SU-DHL-6 (cell line): ENCODE results near the gene ARHGEF38.

Experiments used
- H2AFZ ChIP-seq: fragments of 200-600 bp; sonication (generic); 2 replicates; pipeline ENCODE4 v1.6.1; 2014; ENCODE audit warnings: low read depth, mild to moderate bottlenecking, moderate library complexity, mixed read lengths, antibody characterized with exemption, low read length; ENCODE audit not compliant: severe bottlenecking
- H3F3A ChIP-seq: fragments of 200-600 bp; shearing (Covaris generic); 2 replicates; pipeline ENCODE4 v1.6.0; 2016; ENCODE audit warnings: antibody characterized with exemption, mild to moderate bottlenecking; ENCODE audit not compliant: insufficient read depth
- H3K27ac ChIP-seq: fragments of 200-600 bp; sonication (generic); 2 replicates; pipeline ENCODE4 v1.5.1; 2016; ENCODE audit warnings: low read depth, mild to moderate bottlenecking, low read length, moderate library complexity, mixed read lengths
- H3K27me3 ChIP-seq: fragments of 200-600 bp; sonication (generic), shearing (Covaris generic); 2 replicates; pipeline ENCODE4 v1.6.0; 2014; ENCODE audit warnings: mild to moderate bottlenecking, low read length
- H3K36me3 ChIP-seq: fragments of 200-600 bp; sonication (generic); 2 replicates; pipeline ENCODE4 v1.6.1; 2014; ENCODE audit warnings: mild to moderate bottlenecking, low read length, mixed read lengths
- H3K4me2 ChIP-seq: fragments of 300-600, 200-600 bp; shearing (Covaris generic), sonication (generic); 2 replicates; pipeline ENCODE4 v1.6.0; 2014; ENCODE audit warnings: low read length, low read depth, mild to moderate bottlenecking; ENCODE audit not compliant: poor library complexity, severe bottlenecking
- H3K4me3 ChIP-seq: fragments of 200-600 bp; sonication (generic); 2 replicates; pipeline ENCODE4 v1.5.1; 2014; ENCODE audit warnings: antibody characterized with exemption, low read length, mild to moderate bottlenecking, mixed read lengths; ENCODE audit not compliant: insufficient read depth, poor library complexity, severe bottlenecking
- H3K79me2 ChIP-seq: fragments of 200-600 bp; sonication (generic); 2 replicates; pipeline ENCODE4 v1.6.1; 2014; ENCODE audit warnings: mild to moderate bottlenecking, low read length, moderate library complexity; ENCODE audit not compliant: insufficient read depth
- H3K9ac ChIP-seq: fragments of 200-600 bp; sonication (generic); 2 replicates; pipeline ENCODE4 v1.7.0; 2014; ENCODE audit warnings: mild to moderate bottlenecking, low read length
- H3K9me2 ChIP-seq: fragments of 200-600 bp; sonication (generic); replicated peaks from 2 replicates; pipeline ENCODE4 v1.6.1; 2014; ENCODE audit warnings: low read length; ENCODE audit not compliant: insufficient read depth
- H3K9me3 ChIP-seq: fragments of 200-600 bp; sonication (generic); 2 replicates; pipeline ENCODE4 v1.6.1; 2014; ENCODE audit warnings: low read length, mixed read lengths; ENCODE audit not compliant: insufficient read depth
- H4K20me1 ChIP-seq: fragments of 200-600 bp; sonication (generic); 2 replicates; pipeline ENCODE4 v1.6.1; 2014; ENCODE audit warnings: low read depth, mild to moderate bottlenecking, antibody characterized with exemption, low read length, moderate library complexity, mixed read lengths
- CTCF ChIP-seq: fragments of 200-600 bp; sonication (generic); IDR thresholded peaks from one replicate; pipeline ENCODE4 v1.5.1; 2017; ENCODE audit warnings: antibody characterized with exemption, mild to moderate bottlenecking, low read length, moderate library complexity; ENCODE audit not compliant: insufficient read depth, poor library complexity, severe bottlenecking
- EZH2phosphoT487 ChIP-seq: fragments of 200-600 bp; sonication (generic), shearing (Covaris generic); conservative IDR thresholded peaks from 2 replicates; pipeline ENCODE4 v1.6.1; 2018; ENCODE audit warnings: mild to moderate bottlenecking, antibody characterized with exemption, low read length, moderate library complexity, mixed read lengths

ARHGEF38 gene

GRCh38 chr4:105546086-105546485 is 6.3 kb upstream of the ARHGEF38 start:
- H3K79me2 ChIP-seq: no peaks in the 10 kb centered on the region
- TF ChIP-seq CTCF: no peak
- TF ChIP-seq EZH2phosphoT487: no peak
- H3K36me3 ChIP-seq: no peaks in the 10 kb centered on the region
- H2AFZ ChIP-seq: no peak overlapping the region
- H3K9ac ChIP-seq: no peak overlapping the region
- no peaks in the 10 kb centered on the region for H3K27me3 ChIP-seq
- H3K4me3 ChIP-seq: no peak overlapping the region
- H3K4me2 ChIP-seq: no peak overlapping the region
- H3K9me3 ChIP-seq: no peaks in the 10 kb centered on the region
- H3K9me2 ChIP-seq: no peaks in the 10 kb centered on the region
- H4K20me1 ChIP-seq: no peaks in the 10 kb centered on the region
- no peaks in the 10 kb centered on the region for H3F3A ChIP-seq
- no peak overlapping the region for H3K27ac ChIP-seq

GRCh38 chr4:105547769-105548168 is 4.7 kb upstream of the ARHGEF38 start:
- no peak for TF ChIP-seq CTCF
- no peak for TF ChIP-seq EZH2phosphoT487
- Histone ChIP-seq H3K9me3 (no peaks in the 10 kb centered on the region), H3K9ac (no peak overlapping the region), H3K27me3 (no peaks in the 10 kb centered on the region), H3K4me3 (no peak overlapping the region), H3K4me2 (no peak overlapping the region), H3K27ac (no peak overlapping the region), H2AFZ (no peak overlapping the region), H4K20me1 (no peaks in the 10 kb centered on the region), H3F3A (no peaks in the 10 kb centered on the region), H3K79me2 (no peaks in the 10 kb centered on the region), H3K9me2 (no peaks in the 10 kb centered on the region), H3K36me3 (no peaks in the 10 kb centered on the region)

GRCh38 chr4:105548483-105548882 is 3.9 kb upstream of the ARHGEF38 start:
- H3K27ac ChIP-seq: no peak overlapping the region
- H3K9me2 ChIP-seq: no peaks in the 10 kb centered on the region
- H3K9ac ChIP-seq: no peak overlapping the region
- TF ChIP-seq EZH2phosphoT487 (no peak), CTCF (no peak)
- H3K4me3 ChIP-seq: no peak overlapping the region
- H3K79me2 ChIP-seq: no peaks in the 10 kb centered on the region
- no peak overlapping the region for H2AFZ ChIP-seq
- H3K36me3 ChIP-seq: no peaks in the 10 kb centered on the region
- no peaks in the 10 kb centered on the region for H3K27me3 ChIP-seq
- no peak overlapping the region for H3K4me2 ChIP-seq
- H3F3A ChIP-seq: no peaks in the 10 kb centered on the region
- H3K9me3 ChIP-seq: no peaks in the 10 kb centered on the region
- H4K20me1 ChIP-seq: no peaks in the 10 kb centered on the region
